Tibial artery (tissue), 4 donors: ENCODE results near the gene C19orf12.
A peak's percentile ranks its signal among the peaks of the same experiment; 100 is the strongest.

Experiments used
- DNase-seq, 2 donors: peaks; one replicate each; pipeline ENCODE4 v3.0.0-alpha.2; 2019
- H3K27ac ChIP-seq, 2 donors: fragments of 200-600 bp; sonication (generic) in 1 of 2; 1 replicate in 1 of 2; 2 replicates in 1 of 2; pipeline ENCODE4 v1.5.1; 2018 to 2019; ENCODE audit warnings: mild to moderate bottlenecking in 1 of 2
- H3K27me3 ChIP-seq, 2 donors: fragments of 200-600 bp; sonication (generic) in 1 of 2; one replicate each; pipeline versions ENCODE4 v1.5.1 to v1.6.0; 2016 to 2019
- H3K36me3 ChIP-seq, 3 donors: fragments of 200-600 bp; sonication (generic) in 2 of 3; one replicate each; pipeline ENCODE4 v1.5.1; 2016 to 2019; ENCODE audit warnings: mild to moderate bottlenecking in 2 of 3
- H3K4me1 ChIP-seq, 4 donors: fragments of 200-600 bp; sonication (generic) in 2 of 4; 1 replicate in 3 of 4; 2 replicates in 1 of 4; pipeline ENCODE4 v1.5.1; 2016 to 2019
- H3K4me3 ChIP-seq, 2 donors: fragments of 200-600 bp; sonication (generic) in 1 of 2; 1 replicate in 1 of 2; 2 replicates in 1 of 2; pipeline ENCODE4 v1.5.1; 2018 to 2019; ENCODE audit warnings: mild to moderate bottlenecking in 2 of 2
- H3K9me3 ChIP-seq, 3 donors: fragments of 200-600 bp; sonication (generic) in 1 of 3; one replicate each; pipeline ENCODE4 v1.5.1; 2016 to 2019
- CTCF ChIP-seq, 2 experiments: fragments of 200-600 bp in 1 of 2; fragments of 450-650 bp in 1 of 2; IDR thresholded peaks; one replicate each; pipeline ENCODE4 v1.5.1; 2017 to 2019; ENCODE audit warnings: antibody characterized with exemption in 2 of 2, mild to moderate bottlenecking in 1 of 2, moderate library complexity in 1 of 2
- intact Hi-C: fragments of 100-400 bp; cut with DNase I; formaldehyde crosslinking; loops from one replicate; pipeline ENCODE4 v1.15.0; 2023; ENCODE audit warnings: low total_unique reads

The C19orf12 gene

GRCh38 chr19:29663861-29664752 lies 51.0 kb downstream of the C19orf12 start:
- intact Hi-C loops = loop anchor here (5.0 kb wide), 1 partner anchor 53 kb away; the partner anchor contains the start of gene C19orf12
- no peaks in the 10 kb centered on the region for H3K9me3 ChIP-seq
- peaks cover 0 to 72% (median 58%) of the 10 kb centered on the region in 4 donors for H3K4me1 ChIP-seq
- peak in 1 of 2 donors; percentile 69 for DNase-seq
- H3K36me3 ChIP-seq = no peaks in the 10 kb centered on the region
- no peak overlapping the region for H3K4me3 ChIP-seq
- H3K27ac ChIP-seq = peak overlapping the region; percentile 93
- no peak for TF ChIP-seq CTCF (IDR thresholded peaks at IDR 0.05)
- H3K27me3 ChIP-seq = no peaks in the 10 kb centered on the region

GRCh38 chr19:29662604-29663404 lies 52.3 kb downstream of the C19orf12 start:
- peak overlapping the region; percentile 93 for H3K27ac ChIP-seq
- H3K27me3 ChIP-seq = no peaks in the 10 kb centered on the region

GRCh38 chr19:29662278-29662603 lies 52.8 kb downstream of the C19orf12 start:
- intact Hi-C loops = loop anchor here (5.0 kb wide), 1 partner anchor 55 kb away; the partner anchor contains the start of gene C19orf12
- TF ChIP-seq CTCF (IDR thresholded peaks at IDR 0.05) = no peak
- Histone ChIP-seq H3K4me1 (peaks cover 0 to 54% (median 40%) of the 10 kb centered on the region in 4 donors), H3K27me3 (no peaks in the 10 kb centered on the region), H3K4me3 (peak overlapping the region; percentile 16 to 37), H3K9me3 (no peaks in the 10 kb centered on the region), H3K27ac (peak overlapping the region; percentile 93), H3K36me3 (no peaks in the 10 kb centered on the region)
- DNase-seq = no peak

More at GRCh38 chr19:29662604-29663404, 52.3 kb downstream of the C19orf12 start:
- DNase-seq = peak; percentile 85 to 93
- intact Hi-C loops = loop anchor here (5.0 kb wide), 1 partner anchor 54 kb away; the partner anchor contains the start of gene C19orf12
- peak overlapping the region; percentile 16 to 37 for H3K4me3 ChIP-seq
- TF ChIP-seq CTCF (IDR thresholded peaks at IDR 0.05) = no peak
- no peaks in the 10 kb centered on the region for H3K36me3 ChIP-seq
- peaks cover 0 to 59% (median 46%) of the 10 kb centered on the region in 4 donors for H3K4me1 ChIP-seq
- H3K9me3 ChIP-seq = no peaks in the 10 kb centered on the region

- TF ChIP-seq CTCF (IDR thresholded peaks at IDR 0.05) = no peak
- peaks cover 0 to 40% (median 35%) of the 10 kb centered on the region in 4 donors for H3K4me1 ChIP-seq
- H3K27me3 ChIP-seq = no peaks in the 10 kb centered on the region
- H3K9me3 ChIP-seq = no peaks in the 10 kb centered on the region
- H3K36me3 ChIP-seq = no peaks in the 10 kb centered on the region
- no peak overlapping the region for H3K4me3 ChIP-seq
- H3K27ac ChIP-seq = peak overlapping the region; percentile 93
- peak in 1 of 2 donors; percentile 25 for DNase-seq
- intact Hi-C loops = loop anchor here (5.0 kb wide), 1 partner anchor 56 kb away; the partner anchor contains the start of gene C19orf12
Measured at GRCh38 chr19:29660835-29661234, 54.2 kb downstream of the C19orf12 start.

GRCh38 chr19:29658221-29658991 lies 56.7 kb downstream of the C19orf12 start:
- Histone ChIP-seq H3K4me3 (no peak overlapping the region), H3K9me3 (peaks cover 0 to 4% (median 0%) of the 10 kb centered on the region in 3 donors), H3K27me3 (no peaks in the 10 kb centered on the region), H3K4me1 (peaks cover 0 to 23% (median 19%) of the 10 kb centered on the region in 4 donors), H3K36me3 (no peaks in the 10 kb centered on the region), H3K27ac (no peak overlapping the region)
- TF ChIP-seq CTCF (IDR thresholded peaks at IDR 0.05) = no peak
- intact Hi-C loops = no loop called here
- DNase-seq = no peak
